ENCODE results near the gene HIPK4.

Gene HIPK4

DNA sequence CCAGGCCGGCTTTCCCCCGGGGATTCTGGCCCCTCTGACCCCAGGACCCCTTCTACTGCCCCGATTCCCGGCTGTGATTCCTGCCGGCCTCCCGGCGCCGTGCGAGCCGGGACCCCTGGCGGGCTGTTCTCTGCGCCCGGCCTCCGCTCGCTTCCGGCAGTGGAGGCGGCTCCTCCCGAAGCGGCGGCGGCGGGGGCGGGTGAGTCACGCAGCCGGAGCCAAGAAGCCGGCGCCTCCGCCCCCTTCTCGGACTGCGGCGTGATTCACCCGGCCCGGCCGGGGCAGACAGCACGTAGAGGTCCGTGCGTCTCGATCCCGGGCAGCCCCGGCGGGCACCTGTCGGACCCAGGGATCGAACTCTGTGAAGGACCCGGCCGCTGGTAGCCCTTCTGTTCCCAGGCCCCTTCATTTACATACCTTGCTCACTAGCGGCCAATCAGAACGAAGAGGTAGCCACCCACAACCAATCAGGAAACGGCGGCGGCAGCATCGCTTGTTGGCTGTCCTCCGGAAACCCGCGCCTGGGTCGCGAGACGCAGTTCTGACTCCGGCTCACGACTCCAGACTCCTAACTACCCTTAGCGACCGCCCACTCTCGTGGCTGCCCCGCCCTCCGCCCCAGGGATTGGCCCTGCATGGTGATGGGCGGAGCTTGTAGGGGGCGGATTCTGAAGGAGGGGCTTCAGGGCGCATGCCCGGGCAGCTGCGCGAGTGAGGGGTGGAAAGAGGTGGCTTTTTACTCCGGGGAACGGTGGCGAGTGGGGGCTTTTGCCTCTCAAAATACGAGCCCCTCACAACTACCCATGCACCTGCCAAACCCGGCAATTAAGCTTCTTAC is 35.7 kb upstream of the HIPK4 start, which contains the start of gene SERTAD1:
TSS of gene SERTAD1 (minus strand) at position 543 of the 838 bp plus-strand sequence. CDS start 2,446 bp downstream, outside the sequence.
- DNase-seq (ENCODE audit: low read depth), result peak; percentile 97
- TF ChIP-seq, protein P1, sequence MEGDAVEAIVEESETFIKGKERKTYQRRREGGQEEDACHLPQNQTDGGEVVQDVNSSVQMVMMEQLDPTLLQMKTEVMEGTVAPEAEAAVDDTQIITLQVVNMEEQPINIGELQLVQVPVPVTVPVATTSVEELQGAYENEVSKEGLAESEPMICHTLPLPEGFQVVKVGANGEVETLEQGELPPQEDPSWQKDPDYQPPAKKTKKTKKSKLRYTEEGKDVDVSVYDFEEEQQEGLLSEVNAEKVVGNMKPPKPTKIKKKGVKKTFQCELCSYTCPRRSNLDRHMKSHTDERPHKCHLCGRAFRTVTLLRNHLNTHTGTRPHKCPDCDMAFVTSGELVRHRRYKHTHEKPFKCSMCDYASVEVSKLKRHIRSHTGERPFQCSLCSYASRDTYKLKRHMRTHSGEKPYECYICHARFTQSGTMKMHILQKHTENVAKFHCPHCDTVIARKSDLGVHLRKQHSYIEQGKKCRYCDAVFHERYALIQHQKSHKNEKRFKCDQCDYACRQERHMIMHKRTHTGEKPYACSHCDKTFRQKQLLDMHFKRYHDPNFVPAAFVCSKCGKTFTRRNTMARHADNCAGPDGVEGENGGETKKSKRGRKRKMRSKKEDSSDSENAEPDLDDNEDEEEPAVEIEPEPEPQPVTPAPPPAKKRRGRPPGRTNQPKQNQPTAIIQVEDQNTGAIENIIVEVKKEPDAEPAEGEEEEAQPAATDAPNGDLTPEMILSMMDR (IDR thresholded peaks at IDR 0.05; ENCODE audit: low read depth, low read length), result peak; percentile 38
- TF ChIP-seq, protein P2, sequence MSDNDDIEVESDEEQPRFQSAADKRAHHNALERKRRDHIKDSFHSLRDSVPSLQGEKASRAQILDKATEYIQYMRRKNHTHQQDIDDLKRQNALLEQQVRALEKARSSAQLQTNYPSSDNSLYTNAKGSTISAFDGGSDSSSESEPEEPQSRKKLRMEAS (IDR thresholded peaks at IDR 0.05; ENCODE audit: low read depth, low read length), result peak; percentile 27; the same call in 1 of the 2 replicates
- TF ChIP-seq POLR2A (IDR thresholded peaks at IDR 0.05; ENCODE audit: extremely low read depth, insufficient read length) (peak; percentile 71), MYC (IDR thresholded peaks at IDR 0.05; ENCODE audit: low read depth, low read length) (no peak)
- peak within 1 kb of the TSS; percentile 78 for H3K4me3 ChIP-seq (ENCODE audit: low read depth, low read length)

GRCh38 chr19:40424637-40425449 is 34.9 kb upstream of the HIPK4 start:
- DNase-seq (ENCODE audit: low read depth), result no peak
- peak overlapping the region; percentile 67 for H3K4me3 ChIP-seq (ENCODE audit: low read depth, low read length)

GRCh38 chr19:40423938-40424337 is 34.0 kb upstream of the HIPK4 start:
- TF ChIP-seq MYC (IDR thresholded peaks at IDR 0.05; ENCODE audit: low read depth, low read length) (no peak), POLR2A (IDR thresholded peaks at IDR 0.05; ENCODE audit: extremely low read depth, insufficient read length) (no peak)
- TF ChIP-seq, protein P1 (IDR thresholded peaks at IDR 0.05; ENCODE audit: low read depth, low read length), result no peak
- TF ChIP-seq, protein P2 (IDR thresholded peaks at IDR 0.05; ENCODE audit: low read depth, low read length), result no peak
- H3K4me3 ChIP-seq (ENCODE audit: low read depth, low read length), result no peak overlapping the region
- no peak for DNase-seq (ENCODE audit: low read depth)

More at GRCh38 chr19:40424637-40425449, 34.9 kb upstream of the HIPK4 start:
- TF ChIP-seq MYC (IDR thresholded peaks at IDR 0.05; ENCODE audit: low read depth, low read length), result no peak
- TF ChIP-seq POLR2A (IDR thresholded peaks at IDR 0.05; ENCODE audit: extremely low read depth, insufficient read length), result no peak
- TF ChIP-seq, protein P2 (IDR thresholded peaks at IDR 0.05; ENCODE audit: low read depth, low read length), result no peak
- TF ChIP-seq, protein P1 (IDR thresholded peaks at IDR 0.05; ENCODE audit: low read depth, low read length), result no peak

DNA sequence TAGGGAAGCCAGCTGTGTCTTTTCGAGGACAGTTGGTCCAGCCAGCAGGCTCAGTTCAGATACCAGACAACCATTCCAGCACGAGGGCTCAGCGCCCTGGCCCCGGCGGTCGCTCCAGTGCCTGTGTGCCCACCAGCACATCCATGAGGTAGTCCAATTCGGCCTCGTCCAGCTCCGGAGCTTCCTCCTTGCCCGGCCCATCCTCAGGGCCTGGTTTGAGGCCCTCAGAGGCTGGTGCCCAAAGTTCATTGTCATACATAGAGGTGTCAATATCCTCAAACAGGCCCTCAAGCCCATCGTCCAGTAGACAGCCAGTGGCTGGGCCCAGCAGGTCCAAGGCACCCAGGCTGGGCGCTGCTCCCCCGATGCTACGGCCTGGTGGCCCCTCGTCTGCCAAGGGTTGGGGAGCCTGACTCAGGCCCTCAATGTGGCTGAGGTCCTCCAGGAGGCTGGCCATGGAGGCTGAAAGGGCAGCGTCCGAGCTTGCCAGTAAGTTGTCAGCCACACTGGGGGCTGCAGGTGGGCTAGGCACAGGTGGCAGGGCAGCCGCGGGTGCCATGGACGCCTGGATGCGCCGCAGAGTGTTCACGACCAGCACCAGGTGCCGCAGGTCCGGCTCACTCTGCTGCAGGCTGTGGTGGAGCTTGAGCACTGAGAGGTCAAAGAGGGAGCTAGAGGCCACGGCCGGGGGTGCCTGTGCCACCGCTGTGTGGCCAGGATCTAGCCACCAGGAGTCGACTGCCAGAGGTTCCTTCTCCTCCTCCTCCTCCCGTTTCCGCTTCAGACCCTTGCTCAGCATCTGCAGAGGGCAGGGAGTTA is 33.0 kb upstream of the HIPK4 start:
- no peak overlapping the region for H3K4me3 ChIP-seq (ENCODE audit: low read depth, low read length)
- no peak for DNase-seq (ENCODE audit: low read depth)
- TF ChIP-seq, protein P1 (IDR thresholded peaks at IDR 0.05; ENCODE audit: low read depth, low read length), result no peak
- TF ChIP-seq POLR2A (IDR thresholded peaks at IDR 0.05; ENCODE audit: extremely low read depth, insufficient read length) (no peak), MYC (IDR thresholded peaks at IDR 0.05; ENCODE audit: low read depth, low read length) (no peak)

DNA sequence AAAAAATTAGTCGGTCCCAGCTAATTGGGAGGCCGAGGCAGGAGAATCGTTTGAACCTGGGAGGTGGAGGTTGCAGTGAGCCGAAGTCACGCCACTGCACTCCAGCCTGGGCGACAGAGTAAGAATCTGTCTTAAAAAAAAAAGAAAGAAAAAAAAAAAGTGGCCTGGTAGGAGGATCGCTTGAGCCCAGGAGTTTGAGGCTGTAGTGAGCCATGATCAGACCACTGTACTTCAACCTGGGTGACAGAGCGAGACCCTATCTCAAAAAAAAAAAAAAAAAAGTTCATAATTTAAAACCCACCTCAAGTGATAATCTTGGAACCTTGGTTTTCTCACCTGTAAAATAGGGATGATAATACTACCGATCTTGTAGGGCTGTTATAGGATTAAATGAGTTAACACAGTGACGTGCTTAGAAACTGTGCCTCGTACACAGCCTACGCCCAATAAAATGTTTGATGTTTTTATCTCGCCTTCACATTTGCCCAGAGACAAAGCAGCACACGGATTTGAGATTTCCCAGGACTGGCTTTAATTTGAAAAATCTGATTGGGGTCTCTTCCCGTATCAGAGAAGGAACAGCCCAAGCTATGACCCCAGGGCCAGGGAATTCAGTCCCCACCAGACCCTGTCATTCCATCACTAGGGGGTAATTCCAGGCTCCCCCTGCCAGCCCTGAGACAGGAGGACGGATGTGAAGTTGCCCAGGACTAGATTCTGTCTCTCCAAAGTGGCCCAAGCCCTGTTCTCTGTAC is 32.2 kb upstream of the HIPK4 start:
- no peak overlapping the region for H3K4me3 ChIP-seq (ENCODE audit: low read depth, low read length)
- TF ChIP-seq, protein P1 (IDR thresholded peaks at IDR 0.05; ENCODE audit: low read depth, low read length), result no peak
- TF ChIP-seq POLR2A (IDR thresholded peaks at IDR 0.05; ENCODE audit: extremely low read depth, insufficient read length), result no peak
- no peak for TF ChIP-seq MYC (IDR thresholded peaks at IDR 0.05; ENCODE audit: low read depth, low read length)
- TF ChIP-seq, protein P2 (IDR thresholded peaks at IDR 0.05; ENCODE audit: low read depth, low read length), result no peak
- DNase-seq (ENCODE audit: low read depth), result no peak
